Ascending aorta (tissue), 2 donors: ENCODE measurements around the gene GPATCH2. TPM values are rescaled to one million over a fixed set of nuclear protein-coding genes. Genes with fewer than 3 reads are reported as not detected.
A peak's percentile ranks its signal among the peaks of the same experiment; 100 is the strongest.

Experiments
- DNase-seq, 2 donors: peaks; one replicate each; pipeline ENCODE4 v3.0.0-alpha.2; 2019; ENCODE audit warnings: low spot score in 2 of 2
- H3K27ac ChIP-seq, 2 donors: fragments of 200-600 bp; sonication (generic); one replicate each; pipeline ENCODE4 v1.5.1; 2016 to 2017; ENCODE audit warnings: mild to moderate bottlenecking in 1 of 2
- H3K27me3 ChIP-seq: fragments of 200-600 bp; sonication (generic); one replicate; pipeline ENCODE4 v1.5.1; 2017
- H3K36me3 ChIP-seq, 2 donors: fragments of 200-600 bp; sonication (generic); one replicate each; pipeline ENCODE4 v1.5.1; 2016
- H3K4me1 ChIP-seq, 2 donors: fragments of 200-600 bp; sonication (generic); one replicate each; pipeline ENCODE4 v1.5.1; 2016 to 2017; ENCODE audit warnings: mild to moderate bottlenecking in 1 of 2
- H3K4me3 ChIP-seq, 2 donors: fragments of 200-600 bp; sonication (generic); one replicate each; pipeline ENCODE4 v1.5.1; 2016 to 2017; ENCODE audit warnings: mild to moderate bottlenecking in 1 of 2
- H3K9me3 ChIP-seq, 2 donors: fragments of 200-600 bp; sonication (generic); one replicate each; pipeline ENCODE4 v1.5.1; 2016
- intact Hi-C: fragments of 100-400 bp; cut with DNase I; formaldehyde crosslinking; loops from one replicate; pipeline ENCODE4 v1.15.1; 2023
- total RNA-seq: library from RNA; depleted of rRNA; stranded (reverse); fragments of >200 nt; gene quantifications from one replicate; pipeline ENCODE4 v1.1.0, GENCODE V29; 2016
- TF ChIP-seq, protein P1 (sequence below), 3 experiments: fragments of 200-600 bp in 2 of 3; fragments of 450-650 bp in 1 of 3; sonication (generic) in 2 of 3; IDR thresholded peaks; one replicate each; pipeline ENCODE4 v1.5.1; 2016 to 2019; ENCODE audit warnings: antibody characterized with exemption in 3 of 3, mild to moderate bottlenecking in 1 of 3, moderate library complexity in 1 of 3

GPATCH2 gene
- total RNA-seq, 1 donor from 2014 or later, result 3.8 TPM

DNA sequence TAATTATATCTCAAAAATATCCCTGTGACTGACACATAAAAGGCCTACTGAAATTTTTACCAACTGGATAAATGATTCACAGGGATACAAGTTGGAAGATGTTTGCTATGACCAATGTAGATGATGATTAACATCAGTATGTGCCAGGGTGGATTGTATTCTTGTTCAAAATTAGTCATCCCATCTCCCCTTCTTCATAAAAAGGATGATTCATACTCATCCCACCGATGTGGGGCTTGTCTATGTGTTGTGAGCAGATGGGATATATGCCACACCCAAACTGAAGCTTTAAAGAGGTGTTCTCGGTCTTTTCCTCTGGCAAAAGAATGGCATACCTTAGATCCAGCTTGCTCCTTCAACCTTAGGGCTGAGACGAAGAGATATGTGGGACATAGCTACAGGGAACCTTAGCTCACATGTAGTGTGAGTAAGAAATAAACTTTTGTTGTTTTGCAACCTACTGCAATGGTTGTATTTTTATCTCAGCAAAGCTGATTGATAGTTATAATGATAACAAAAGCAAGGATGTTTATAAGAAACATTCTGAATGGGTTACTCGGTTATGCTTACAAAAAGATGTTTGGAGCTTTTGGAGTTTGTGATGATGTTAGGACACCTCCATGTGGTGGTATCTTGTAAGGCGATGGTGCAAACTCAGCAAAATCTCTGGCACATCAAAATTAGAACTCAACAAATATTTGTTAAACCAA is 29.6 kb upstream of the GPATCH2 start:
- Histone ChIP-seq H3K36me3 (no peaks in the 10 kb centered on the region), H3K27ac (no peak overlapping the region), H3K9me3 (no peaks in the 10 kb centered on the region), H3K4me3 (no peak overlapping the region), H3K27me3 (no peaks in the 10 kb centered on the region), H3K4me1 (no peaks in the 10 kb centered on the region)
- intact Hi-C loops, result no loop called here
- TF ChIP-seq, protein P1, sequence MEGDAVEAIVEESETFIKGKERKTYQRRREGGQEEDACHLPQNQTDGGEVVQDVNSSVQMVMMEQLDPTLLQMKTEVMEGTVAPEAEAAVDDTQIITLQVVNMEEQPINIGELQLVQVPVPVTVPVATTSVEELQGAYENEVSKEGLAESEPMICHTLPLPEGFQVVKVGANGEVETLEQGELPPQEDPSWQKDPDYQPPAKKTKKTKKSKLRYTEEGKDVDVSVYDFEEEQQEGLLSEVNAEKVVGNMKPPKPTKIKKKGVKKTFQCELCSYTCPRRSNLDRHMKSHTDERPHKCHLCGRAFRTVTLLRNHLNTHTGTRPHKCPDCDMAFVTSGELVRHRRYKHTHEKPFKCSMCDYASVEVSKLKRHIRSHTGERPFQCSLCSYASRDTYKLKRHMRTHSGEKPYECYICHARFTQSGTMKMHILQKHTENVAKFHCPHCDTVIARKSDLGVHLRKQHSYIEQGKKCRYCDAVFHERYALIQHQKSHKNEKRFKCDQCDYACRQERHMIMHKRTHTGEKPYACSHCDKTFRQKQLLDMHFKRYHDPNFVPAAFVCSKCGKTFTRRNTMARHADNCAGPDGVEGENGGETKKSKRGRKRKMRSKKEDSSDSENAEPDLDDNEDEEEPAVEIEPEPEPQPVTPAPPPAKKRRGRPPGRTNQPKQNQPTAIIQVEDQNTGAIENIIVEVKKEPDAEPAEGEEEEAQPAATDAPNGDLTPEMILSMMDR (IDR thresholded peaks at IDR 0.05), result peak in 2 of 3 experiments; percentile 23 to 39
- DNase-seq, result no peak

DNA sequence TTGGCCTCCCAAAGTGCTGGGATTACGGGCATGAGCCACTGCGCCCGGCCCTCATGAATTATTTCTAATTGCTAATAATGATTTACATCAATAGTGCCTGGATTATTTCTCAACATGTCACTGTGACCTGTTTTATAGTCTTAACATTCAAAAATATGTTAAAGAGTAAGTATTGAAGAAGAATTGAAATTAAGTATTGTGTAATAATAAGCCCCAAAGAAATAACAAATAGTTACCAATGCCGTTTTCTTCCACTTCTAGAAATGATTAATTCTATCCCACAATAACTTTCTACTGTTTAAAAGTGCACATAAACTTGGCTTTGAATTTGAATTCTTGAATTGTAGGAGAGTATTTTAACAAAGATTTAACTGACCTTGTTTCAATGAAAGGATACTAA is 19.8 kb upstream of the GPATCH2 start:
- H3K9me3 ChIP-seq, result no peaks in the 10 kb centered on the region
- no peak overlapping the region for H3K27ac ChIP-seq
- TF ChIP-seq, protein P1 (IDR thresholded peaks at IDR 0.05), result no peak
- H3K36me3 ChIP-seq, result no peaks in the 10 kb centered on the region
- no peak for DNase-seq
- H3K4me3 ChIP-seq, result no peak overlapping the region
- H3K27me3 ChIP-seq, result no peaks in the 10 kb centered on the region
- intact Hi-C loops, result no loop called here
- no peaks in the 10 kb centered on the region for H3K4me1 ChIP-seq

DNA sequence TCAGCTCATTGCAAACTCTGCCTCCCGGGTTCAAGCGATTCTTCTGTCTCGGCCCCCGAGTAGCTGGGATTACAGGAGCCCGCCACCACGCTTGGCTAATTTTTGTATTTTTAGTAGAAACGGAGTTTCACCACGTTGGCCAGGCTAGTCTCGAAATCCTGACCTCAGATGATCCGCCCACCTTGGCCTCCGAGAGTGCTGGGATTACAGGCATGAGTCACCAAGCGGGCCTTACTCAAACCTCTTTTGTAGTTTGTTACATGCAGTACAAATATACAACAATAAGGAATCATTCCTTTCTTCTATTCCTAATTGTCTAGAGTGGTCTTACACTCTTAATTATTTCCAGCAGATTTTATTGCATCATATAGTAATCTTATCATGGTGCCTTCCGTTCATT is 16.9 kb upstream of the GPATCH2 start:
- H3K27ac ChIP-seq, result no peak overlapping the region
- no peaks in the 10 kb centered on the region for H3K36me3 ChIP-seq
- TF ChIP-seq, protein P1 (IDR thresholded peaks at IDR 0.05), result no peak
- H3K4me3 ChIP-seq, result no peak overlapping the region
- intact Hi-C loops, result no loop called here
- no peaks in the 10 kb centered on the region for H3K4me1 ChIP-seq
- H3K9me3 ChIP-seq, result no peaks in the 10 kb centered on the region
- no peak for DNase-seq
- H3K27me3 ChIP-seq, result no peaks in the 10 kb centered on the region

DNA sequence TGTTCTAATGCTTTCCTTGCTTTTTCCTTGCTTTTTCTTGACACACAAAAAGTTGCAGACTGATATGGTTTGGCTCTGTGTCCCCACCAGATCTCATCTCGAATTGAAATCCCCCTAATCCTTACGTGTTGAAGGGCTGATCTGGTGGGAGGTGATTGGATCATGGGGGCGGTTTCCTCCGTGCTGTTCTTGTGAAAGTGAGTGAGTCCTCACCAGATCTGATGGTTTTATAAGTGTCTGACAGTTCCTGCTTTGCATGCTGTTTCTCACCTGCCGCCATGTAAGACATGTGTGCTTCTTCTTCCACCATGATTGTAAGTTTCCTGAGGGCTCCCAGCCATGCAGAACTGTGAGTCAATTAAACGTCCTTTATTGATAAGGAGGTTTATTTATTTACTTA is 11.6 kb upstream of the GPATCH2 start:
- Histone ChIP-seq H3K9me3 (no peaks in the 10 kb centered on the region), H3K36me3 (no peaks in the 10 kb centered on the region), H3K27ac (no peak overlapping the region), H3K27me3 (no peaks in the 10 kb centered on the region), H3K4me3 (no peak overlapping the region), H3K4me1 (no peaks in the 10 kb centered on the region)
- intact Hi-C loops, result no loop called here
- TF ChIP-seq, protein P1 (IDR thresholded peaks at IDR 0.05), result no peak
- no peak for DNase-seq

DNA sequence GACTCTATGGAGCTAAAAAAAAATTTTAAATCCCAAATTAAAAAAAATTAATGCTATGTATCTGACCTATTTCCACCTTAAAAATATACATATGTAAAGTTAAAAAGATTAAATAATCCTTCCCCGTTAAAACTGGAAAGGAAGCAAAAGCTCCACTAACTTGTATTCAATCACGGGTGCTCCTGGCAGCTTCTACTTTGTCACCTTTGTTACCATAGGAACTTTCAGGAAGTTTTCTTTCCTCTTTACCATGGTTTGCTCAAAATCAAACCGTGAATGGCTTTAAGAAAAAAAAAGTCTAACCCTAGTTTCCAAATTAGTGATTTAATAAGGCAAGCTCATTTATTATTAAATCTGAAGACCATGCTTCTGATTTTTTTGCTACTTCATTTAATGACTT is 3.5 kb downstream of the GPATCH2 start:
- Histone ChIP-seq H3K4me3 (no peak overlapping the region), H3K4me1 (peaks cover 2 to 10% of the 10 kb centered on the region in 2 donors), H3K36me3 (no peaks in the 10 kb centered on the region), H3K9me3 (no peaks in the 10 kb centered on the region), H3K27ac (no peak overlapping the region), H3K27me3 (no peaks in the 10 kb centered on the region)
- intact Hi-C loops, result no loop called here
- no peak for DNase-seq
- TF ChIP-seq, protein P1 (IDR thresholded peaks at IDR 0.05), result no peak
